Osteoblast (primary cell): Measurements from ENCODE around the gene ADAM12. TPM values are rescaled to one million over a fixed set of nuclear protein-coding genes. Genes with fewer than 3 reads are reported as not detected.

Experiments used
- DNase-seq: peaks from one replicate; pipeline ENCODE4 v3.0.0; 2011; ENCODE audit warnings: low spot score, mixed read lengths; ENCODE audit not compliant: insufficient read length; ENCODE audit errors: missing footprints
- H2AFZ ChIP-seq: 2 replicates; pipeline ENCODE4 v1.6.0; 2011; ENCODE audit warnings: mild to moderate bottlenecking, low read length
- H3K27ac ChIP-seq: 2 replicates; pipeline ENCODE4 v1.5.1; 2011; ENCODE audit warnings: mild to moderate bottlenecking, low read depth, low read length, moderate library complexity
- H3K27me3 ChIP-seq: 2 replicates; pipeline ENCODE4 v1.6.0; 2012; ENCODE audit warnings: mild to moderate bottlenecking, control low read depth, inconsistent platforms, low read length, moderate library complexity; ENCODE audit not compliant: insufficient read depth
- H3K36me3 ChIP-seq: 2 replicates; pipeline ENCODE4 v1.5.1; 2011; ENCODE audit warnings: mild to moderate bottlenecking, low read length, control low read depth, moderate library complexity; ENCODE audit not compliant: insufficient read depth
- H3K4me1 ChIP-seq: 2 replicates; pipeline ENCODE4 v1.5.1; 2011; ENCODE audit warnings: mild to moderate bottlenecking, low read length, control low read depth, moderate library complexity; ENCODE audit not compliant: insufficient read depth
- H3K4me2 ChIP-seq: 2 replicates; pipeline ENCODE4 v1.6.0; 2011; ENCODE audit warnings: mild to moderate bottlenecking, low read length; ENCODE audit not compliant: insufficient read depth
- H3K4me3 ChIP-seq: fragments of 200-600 bp; sonication (generic); 3 replicates; pipeline ENCODE4 v1.5.1; 2012; ENCODE audit warnings: mild to moderate bottlenecking, low read length, inconsistent platforms; ENCODE audit not compliant: insufficient read depth
- H3K79me2 ChIP-seq: 2 replicates; pipeline ENCODE4 v1.6.0; 2012; ENCODE audit warnings: mild to moderate bottlenecking, low read length, control low read depth, inconsistent platforms; ENCODE audit not compliant: insufficient read depth
- H3K9me3 ChIP-seq: 2 replicates; pipeline ENCODE4 v1.5.1; 2011; ENCODE audit warnings: low read depth, low read length, control low read depth
- H4K20me1 ChIP-seq: 2 replicates; pipeline ENCODE4 v1.6.0; 2012; ENCODE audit warnings: mild to moderate bottlenecking, low read length, control low read depth; ENCODE audit not compliant: insufficient read depth
- total RNA-seq: library from RNA; depleted of rRNA; stranded (reverse); fragments of >200 nt; gene quantifications from 2 replicates; pipeline ENCODE4 v1.2.3, GENCODE V29; 2012
- TF ChIP-seq, protein P1 (sequence below): IDR thresholded peaks from 2 replicates; pipeline ENCODE4 v1.5.1; 2011; ENCODE audit warnings: mild to moderate bottlenecking, low read depth, low read length, moderate library complexity; ENCODE audit errors: extremely low read depth

ADAM12 gene
- total RNA-seq, 1 donor, result 345 TPM

DNA sequence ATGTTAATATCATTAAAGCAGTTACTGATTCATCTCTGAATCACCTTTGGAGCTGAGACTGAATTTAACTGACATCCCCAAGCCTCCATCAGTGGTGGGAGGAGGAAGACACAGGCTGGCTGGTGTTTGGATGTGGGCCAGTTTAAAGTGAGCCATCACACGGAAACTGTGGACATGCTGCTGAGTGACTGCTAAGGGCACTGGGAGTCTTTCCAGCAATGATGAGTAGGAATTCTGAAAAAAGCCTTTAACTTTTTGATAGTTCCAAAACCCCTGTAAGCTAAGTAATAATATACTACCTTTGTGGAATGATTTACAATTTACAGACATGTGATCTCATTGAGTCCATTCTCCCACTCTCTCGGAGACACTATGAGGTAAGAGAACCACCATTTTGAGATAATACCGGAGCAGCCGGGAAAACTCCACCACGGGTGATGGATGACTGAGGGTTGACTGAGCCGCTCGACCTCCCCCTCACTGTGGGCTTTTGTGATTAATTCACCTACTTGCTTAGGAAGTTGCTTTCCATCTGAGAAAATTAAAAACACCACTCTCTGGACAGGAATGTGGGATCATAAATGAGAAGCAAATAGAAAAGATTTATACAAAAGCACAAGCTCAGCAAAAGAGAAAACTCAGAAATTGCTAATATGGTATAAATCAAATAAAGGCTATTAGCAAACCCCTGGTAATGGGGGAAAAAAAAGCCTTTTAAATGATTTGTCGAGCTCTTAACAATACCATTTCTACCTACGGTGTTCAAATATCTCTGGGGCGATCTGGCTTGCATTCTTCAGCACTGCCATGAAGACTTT lies 297.2 kb downstream of the ADAM12 start:
- peak overlapping the region; percentile 32 for H3K4me2 ChIP-seq
- no peaks in the 10 kb centered on the region for H4K20me1 ChIP-seq
- no peaks in the 10 kb centered on the region for H3K79me2 ChIP-seq
- TF ChIP-seq, protein P1, sequence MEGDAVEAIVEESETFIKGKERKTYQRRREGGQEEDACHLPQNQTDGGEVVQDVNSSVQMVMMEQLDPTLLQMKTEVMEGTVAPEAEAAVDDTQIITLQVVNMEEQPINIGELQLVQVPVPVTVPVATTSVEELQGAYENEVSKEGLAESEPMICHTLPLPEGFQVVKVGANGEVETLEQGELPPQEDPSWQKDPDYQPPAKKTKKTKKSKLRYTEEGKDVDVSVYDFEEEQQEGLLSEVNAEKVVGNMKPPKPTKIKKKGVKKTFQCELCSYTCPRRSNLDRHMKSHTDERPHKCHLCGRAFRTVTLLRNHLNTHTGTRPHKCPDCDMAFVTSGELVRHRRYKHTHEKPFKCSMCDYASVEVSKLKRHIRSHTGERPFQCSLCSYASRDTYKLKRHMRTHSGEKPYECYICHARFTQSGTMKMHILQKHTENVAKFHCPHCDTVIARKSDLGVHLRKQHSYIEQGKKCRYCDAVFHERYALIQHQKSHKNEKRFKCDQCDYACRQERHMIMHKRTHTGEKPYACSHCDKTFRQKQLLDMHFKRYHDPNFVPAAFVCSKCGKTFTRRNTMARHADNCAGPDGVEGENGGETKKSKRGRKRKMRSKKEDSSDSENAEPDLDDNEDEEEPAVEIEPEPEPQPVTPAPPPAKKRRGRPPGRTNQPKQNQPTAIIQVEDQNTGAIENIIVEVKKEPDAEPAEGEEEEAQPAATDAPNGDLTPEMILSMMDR, result no peak
- peak; percentile 89 for DNase-seq
- H3K27me3 ChIP-seq, result no peaks in the 10 kb centered on the region
- H3K4me1 ChIP-seq, result peaks cover 54% of the 10 kb centered on the region
- H3K4me3 ChIP-seq, result peak overlapping the region; percentile 2
- peak overlapping the region; percentile 87 for H3K27ac ChIP-seq
- H3K9me3 ChIP-seq, result no peaks in the 10 kb centered on the region
- no peak overlapping the region for H2AFZ ChIP-seq
- H3K36me3 ChIP-seq, result peaks cover 38% of the 10 kb centered on the region

DNA sequence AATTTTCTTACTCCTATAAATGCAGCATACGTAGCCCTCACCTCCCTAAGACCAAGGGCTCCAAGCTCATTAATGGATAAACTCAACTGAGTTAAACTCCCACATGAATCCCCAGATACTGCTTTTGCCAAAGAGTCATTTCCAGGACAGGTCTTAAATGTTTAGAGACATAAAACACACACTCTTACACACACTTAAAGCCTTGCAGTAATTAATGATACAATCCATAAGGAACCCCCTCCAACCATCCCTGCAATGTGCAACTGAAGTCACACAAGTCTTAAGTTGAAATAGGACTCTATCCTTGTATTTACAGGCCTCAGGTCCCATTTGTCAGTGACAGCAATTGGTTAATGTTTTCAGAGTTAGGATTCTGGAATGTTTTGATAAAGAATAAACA lies 297.8 kb downstream of the ADAM12 start:
- Histone ChIP-seq H3K4me1 (peaks cover 54% of the 10 kb centered on the region), H3K36me3 (peaks cover 45% of the 10 kb centered on the region), H3K79me2 (no peaks in the 10 kb centered on the region), H3K27me3 (no peaks in the 10 kb centered on the region), H4K20me1 (no peaks in the 10 kb centered on the region), H3K9me3 (no peaks in the 10 kb centered on the region), H3K27ac (peak overlapping the region; percentile 87), H2AFZ (no peak overlapping the region), H3K4me3 (no peak overlapping the region), H3K4me2 (peak overlapping the region; percentile 2)
- DNase-seq, result no peak
- TF ChIP-seq, protein P1, result no peak

DNA sequence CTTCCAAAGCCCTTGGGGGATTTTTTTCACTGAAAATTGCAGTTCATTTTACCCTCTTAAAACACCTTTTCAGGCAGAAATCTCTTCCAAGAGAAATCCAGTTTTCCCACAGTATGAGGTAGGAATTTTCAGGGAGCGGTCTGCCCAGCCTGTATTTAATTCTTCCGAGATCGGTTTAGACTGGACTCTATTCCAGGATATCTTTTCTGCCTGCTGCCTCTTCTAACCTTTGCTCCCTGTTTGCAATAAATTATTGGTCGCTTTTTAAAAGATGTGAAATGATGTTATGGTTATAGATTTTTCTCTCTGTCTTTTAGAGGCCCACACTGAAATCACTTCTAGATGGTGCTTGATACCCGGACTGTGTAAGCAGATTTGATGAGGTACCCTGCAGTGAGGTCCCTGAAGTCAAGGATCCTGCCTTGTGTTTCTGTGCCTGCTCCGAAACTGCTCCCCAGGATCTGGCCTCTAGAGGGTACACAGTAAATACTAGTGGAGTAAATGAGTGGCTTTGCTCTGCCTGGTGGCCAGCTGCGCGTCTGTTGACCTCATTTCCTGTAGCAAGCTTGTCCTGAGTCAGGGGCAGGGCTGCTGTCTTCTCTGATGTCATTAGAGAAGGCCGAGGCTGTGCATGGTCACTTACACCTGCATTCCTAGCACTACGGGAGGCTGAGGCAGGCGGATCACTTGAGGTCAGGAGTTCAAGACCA lies 300.3 kb downstream of the ADAM12 start:
- TF ChIP-seq, protein P1, result peak; percentile 14

DNA sequence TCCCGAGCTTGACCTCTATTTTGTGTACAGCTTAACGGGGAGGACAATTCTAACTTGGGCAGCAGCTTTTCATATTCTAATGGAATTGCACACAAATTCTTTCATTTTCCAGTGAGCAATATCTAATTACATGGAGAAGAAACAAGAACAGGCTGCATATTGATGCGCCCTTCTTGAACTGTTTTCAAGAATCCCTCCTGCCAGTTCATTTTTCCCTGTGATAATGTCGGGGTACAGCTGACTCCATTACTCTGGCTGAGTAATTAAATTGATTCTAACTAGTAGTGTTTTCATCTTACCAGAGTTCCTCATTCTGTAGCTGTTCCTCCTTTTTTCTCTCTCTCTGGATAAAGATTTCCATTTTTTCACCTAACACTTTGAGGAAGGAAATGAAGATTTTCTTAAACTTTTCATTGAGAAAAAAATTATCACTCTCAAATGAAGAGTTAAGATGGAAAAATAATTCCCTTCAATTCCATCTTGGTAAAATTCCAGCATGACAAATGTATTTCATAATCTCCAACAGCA lies 301.1 kb downstream of the ADAM12 start:
- Histone ChIP-seq H3K36me3 (peaks cover 40% of the 10 kb centered on the region), H3K27me3 (no peaks in the 10 kb centered on the region)
- TF ChIP-seq, protein P1, result no peak

More for the DNA sequence above, 300.3 kb downstream of the ADAM12 start:
- H3K79me2 ChIP-seq, result no peaks in the 10 kb centered on the region
- H3K27me3 ChIP-seq, result no peaks in the 10 kb centered on the region
- no peak overlapping the region for H3K4me2 ChIP-seq
- peaks cover 40% of the 10 kb centered on the region for H3K36me3 ChIP-seq
- no peaks in the 10 kb centered on the region for H3K9me3 ChIP-seq
- H3K4me3 ChIP-seq, result no peak overlapping the region
- peak overlapping the region; percentile 62 for H3K27ac ChIP-seq
- no peaks in the 10 kb centered on the region for H4K20me1 ChIP-seq
- no peak overlapping the region for H2AFZ ChIP-seq
- peaks cover 34% of the 10 kb centered on the region for H3K4me1 ChIP-seq
- DNase-seq, result no peak

More for the DNA sequence above, 301.1 kb downstream of the ADAM12 start:
- H3K4me1 ChIP-seq, result peaks cover 32% of the 10 kb centered on the region
- no peak overlapping the region for H3K27ac ChIP-seq
- no peak overlapping the region for H3K4me3 ChIP-seq
- no peak overlapping the region for H2AFZ ChIP-seq
- H4K20me1 ChIP-seq, result no peaks in the 10 kb centered on the region
- H3K79me2 ChIP-seq, result no peaks in the 10 kb centered on the region
- no peaks in the 10 kb centered on the region for H3K9me3 ChIP-seq
- DNase-seq, result no peak
- no peak overlapping the region for H3K4me2 ChIP-seq
